ENCODE results near the gene PGBD1. TPM values are rescaled to one million over a fixed set of nuclear protein-coding genes. Genes with fewer than 3 reads are reported as not detected.

The PGBD1 gene
- total and polyA plus RNA-seq, 2 donors from 2014 or later = 3.0 to 3.1 TPM

DNA sequence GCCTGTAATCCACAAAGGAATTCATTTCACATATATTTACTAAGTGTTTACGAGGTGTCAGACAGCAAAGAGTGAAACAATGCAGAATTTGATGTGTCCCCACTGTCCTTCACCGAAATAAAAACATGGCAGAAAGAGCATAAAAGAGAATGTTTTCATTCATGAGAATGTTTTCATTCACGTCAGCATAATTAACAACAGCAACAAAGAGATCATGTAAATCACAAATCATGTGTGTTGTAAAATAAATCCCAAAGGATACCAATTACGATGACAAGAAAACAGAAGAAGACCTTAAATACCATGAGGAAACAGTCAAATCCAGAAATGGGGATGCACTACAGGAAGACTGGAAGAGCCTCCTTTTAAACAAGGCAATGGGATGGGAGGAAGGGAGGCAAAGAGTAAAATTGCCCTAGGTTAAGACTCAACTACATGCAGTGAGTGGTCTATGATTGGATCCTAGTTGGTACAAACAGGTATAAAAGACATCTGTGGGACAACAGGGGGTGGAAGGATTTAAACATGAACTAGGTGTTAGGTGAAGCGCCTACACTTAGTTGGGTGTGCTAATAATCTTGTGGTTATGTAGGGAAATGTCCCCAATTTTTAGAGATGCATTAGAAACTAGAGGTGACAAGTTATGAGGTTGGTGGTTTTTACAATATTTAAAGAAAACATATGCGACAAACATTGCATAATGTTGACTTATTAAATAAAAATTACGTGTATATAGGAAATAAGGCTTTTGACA is 53.1 kb downstream of the PGBD1 start:
- peak overlapping the region in 1 of 3 donors; percentile 94 for H3K9ac ChIP-seq (ENCODE audit: low read length in 3 of 3)
- H3K9me3 ChIP-seq (ENCODE audit: control insufficient read depth in 2 of 3, insufficient read depth in 1 of 3, low read length in 3 of 3) = no peaks in the 10 kb centered on the region
- H3K27me3 ChIP-seq (ENCODE audit: control insufficient read depth, insufficient read depth, low read length) = no peaks in the 10 kb centered on the region
- no peaks in the 10 kb centered on the region for H3K36me3 ChIP-seq (ENCODE audit: control insufficient read depth in 2 of 3, insufficient read depth in 3 of 3, low read length in 3 of 3)
- FAIRE-seq (no peak), DNase-seq (peak in 2 of 5 donors; percentile 43 to 68)
- peak overlapping the region in 1 of 2 donors; percentile 99 for H3K27ac ChIP-seq (ENCODE audit: low read depth in 2 of 2, low read length in 2 of 2)
- TF ChIP-seq CTCF (IDR thresholded peaks at IDR 0.05; ENCODE audit: borderline replicate concordance, extremely low read depth, insufficient read depth) = no peak
- H3K4me1 ChIP-seq (ENCODE audit: control insufficient read depth in 2 of 3, insufficient read depth in 2 of 3, low read depth in 1 of 3, low read length in 3 of 3) = peaks cover 0 to 7% (median 7%) of the 10 kb centered on the region in 3 donors
- intact Hi-C loops (cut with DNase I) = no loop called here
- H3K4me3 ChIP-seq (ENCODE audit: low read length in 3 of 3) = peak overlapping the region in 2 of 3 donors; percentile 86 to 96

GRCh38 chr6:28335040-28335563 is 53.7 kb downstream of the PGBD1 start:
- peak overlapping the region; percentile 86 to 96 (median 88) for H3K4me3 ChIP-seq (ENCODE audit: low read length in 3 of 3)

DNA sequence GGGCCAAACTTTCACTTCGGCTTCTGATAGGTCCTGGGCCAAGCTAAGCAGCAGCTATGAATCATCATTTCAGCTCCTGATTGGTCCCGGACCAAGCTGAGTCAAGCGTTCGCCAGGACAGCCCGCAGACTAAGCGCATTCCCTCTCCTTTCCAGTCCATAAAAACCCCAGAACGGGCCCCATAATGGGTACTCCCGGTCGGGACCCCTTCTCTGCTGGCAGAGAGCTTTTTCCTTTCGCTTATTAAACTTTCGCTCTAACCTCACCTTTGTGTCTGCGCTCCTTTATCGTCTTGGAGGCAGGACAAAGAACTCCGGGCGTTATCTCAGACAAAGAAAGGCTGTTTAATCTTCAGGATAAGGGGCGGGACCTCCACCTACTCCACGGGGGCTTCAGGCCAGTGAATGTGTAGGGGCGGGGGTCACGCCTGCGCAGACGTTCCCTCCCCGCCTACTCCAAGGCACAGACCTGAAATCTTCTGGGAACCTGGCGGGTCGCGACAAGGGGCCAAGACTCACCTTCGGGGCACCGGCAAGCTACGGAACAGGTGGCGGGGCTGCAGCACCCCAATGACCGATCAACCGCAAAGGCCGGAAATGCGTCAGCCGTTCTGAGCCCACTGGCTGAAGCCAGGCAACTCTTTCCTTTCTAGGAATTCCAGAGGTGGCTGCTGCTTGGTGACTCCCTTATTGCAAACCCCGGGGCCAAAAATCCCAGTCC is 54.4 kb downstream of the PGBD1 start, which contains the start of gene ZSCAN31:
TSS of gene ZSCAN31 (minus strand) at position 585 of the 720 bp plus-strand sequence. CDS start 6,465 bp downstream, outside the sequence.
- H3K4me3 ChIP-seq (ENCODE audit: low read length in 3 of 3) = peak within 1 kb of the TSS; percentile 86 to 96 (median 88)
- peak; percentile 97 for FAIRE-seq
- peak within 1 kb of the TSS; percentile 94 to 98 (median 95) for H3K9ac ChIP-seq (ENCODE audit: low read length in 3 of 3)
- no peaks in the 10 kb centered on the region for H3K36me3 ChIP-seq (ENCODE audit: control insufficient read depth in 2 of 3, insufficient read depth in 3 of 3, low read length in 3 of 3)
- intact Hi-C loops (cut with DNase I) = no loop called here
- no peak for TF ChIP-seq CTCF (IDR thresholded peaks at IDR 0.05; ENCODE audit: borderline replicate concordance, extremely low read depth, insufficient read depth)
- peak; percentile 93 to 99 (median 97) for DNase-seq
- peaks cover 0 to 7% (median 7%) of the 10 kb centered on the region in 3 donors for H3K4me1 ChIP-seq (ENCODE audit: control insufficient read depth in 2 of 3, insufficient read depth in 2 of 3, low read depth in 1 of 3, low read length in 3 of 3)
- H3K27me3 ChIP-seq (ENCODE audit: control insufficient read depth, insufficient read depth, low read length) = no peaks in the 10 kb centered on the region
- H3K27ac ChIP-seq (ENCODE audit: low read depth in 2 of 2, low read length in 2 of 2) = peak within 1 kb of the TSS; percentile 98 to 99
- no peaks in the 10 kb centered on the region for H3K9me3 ChIP-seq (ENCODE audit: control insufficient read depth in 2 of 3, insufficient read depth in 1 of 3, low read length in 3 of 3)

More at GRCh38 chr6:28335040-28335563, 53.7 kb downstream of the PGBD1 start:
- no peak for TF ChIP-seq CTCF (IDR thresholded peaks at IDR 0.05; ENCODE audit: borderline replicate concordance, extremely low read depth, insufficient read depth)
- peaks cover 0 to 7% (median 7%) of the 10 kb centered on the region in 3 donors for H3K4me1 ChIP-seq (ENCODE audit: control insufficient read depth in 2 of 3, insufficient read depth in 2 of 3, low read depth in 1 of 3, low read length in 3 of 3)
- intact Hi-C loops (cut with DNase I) = no loop called here
- peak overlapping the region; percentile 79 to 98 (median 94) for H3K9ac ChIP-seq (ENCODE audit: low read length in 3 of 3)
- H3K36me3 ChIP-seq (ENCODE audit: control insufficient read depth in 2 of 3, insufficient read depth in 3 of 3, low read length in 3 of 3) = no peaks in the 10 kb centered on the region
- FAIRE-seq (no peak), DNase-seq (peak in 3 of 5 donors; percentile 65 to 99 (median 97))
- H3K9me3 ChIP-seq (ENCODE audit: control insufficient read depth in 2 of 3, insufficient read depth in 1 of 3, low read length in 3 of 3) = no peaks in the 10 kb centered on the region
- H3K27me3 ChIP-seq (ENCODE audit: control insufficient read depth, insufficient read depth, low read length) = no peaks in the 10 kb centered on the region
- peak overlapping the region; percentile 98 to 99 for H3K27ac ChIP-seq (ENCODE audit: low read depth in 2 of 2, low read length in 2 of 2)

Measured in kidney (tissue), 14 donors.